ENCODE measurements around the gene CALU.

- TF ChIP-seq CTCF (IDR thresholded peaks at IDR 0.05; ENCODE audit: poor library complexity, severe bottlenecking) (no peak), POLR2AphosphoS5 (IDR thresholded peaks at IDR 0.05) (no peak), RAD21 (conservative IDR thresholded peaks at IDR 0.05) (no peak), TAF1 (IDR thresholded peaks at IDR 0.05; ENCODE audit: low read depth) (no peak), REST (IDR thresholded peaks at IDR 0.05; ENCODE audit: borderline replicate concordance) (no peak), EZH2 (IDR thresholded peaks at IDR 0.05; ENCODE audit: borderline replicate concordance, insufficient read depth, low read length, poor library complexity, severe bottlenecking) (no peak), MXI1 (conservative IDR thresholded peaks at IDR 0.05; ENCODE audit: poor library complexity, severe bottlenecking) (no peak), EP300 (conservative IDR thresholded peaks at IDR 0.05; ENCODE audit: poor library complexity, severe bottlenecking) (no peak), SMC3 (conservative IDR thresholded peaks at IDR 0.05; ENCODE audit: poor library complexity) (no peak)
Measured at GRCh38 chr7:128785738-128786137, 46.6 kb downstream of the CALU start.
